SK-N-SH (cell line): Measurements from ENCODE around the gene ELP1. TPM values are rescaled to one million over a fixed set of nuclear protein-coding genes. Genes with fewer than 3 reads are reported as not detected.

Source experiments
- CTCF ChIA-PET: fragments of 300-600, 350-600 bp; formaldehyde crosslinking; extraction: SDS; loops from one replicate; lab custom pipeline; 2021; lab: Yijun Ruan, JAX
- POLR2A ChIA-PET: fragments of 350-600 bp; sonication (Branson Sonifier 250); formaldehyde crosslinking; extraction: SDS; loops from one replicate; lab custom pipeline; 2020; ENCODE audit warnings: antibody characterized with exemption, inconsistent platforms; lab: Yijun Ruan, JAX
- DNase-seq: peaks from one replicate; pipeline ENCODE4 v3.0.0; 2012
- H2AFZ ChIP-seq: fragments of 200-600 bp; sonication (generic); 2 replicates; pipeline ENCODE4 v1.8.1; 2016; ENCODE audit warnings: antibody characterized with exemption, mild to moderate bottlenecking, low read depth
- H3F3A ChIP-seq: fragments of 200-600 bp; sonication (generic); replicated peaks from 2 replicates; pipeline ENCODE3; 2016; ENCODE audit warnings: antibody characterized with exemption, mild to moderate bottlenecking; ENCODE audit not compliant: insufficient read depth
- H3K27ac ChIP-seq, 2 experiments: fragments of 200-500 bp in 1 of 2; fragments of 200-600 bp in 1 of 2; sonication (Bioruptor generic) in 1 of 2; sonication (generic), shearing (Covaris generic) in 1 of 2; 2 replicates each; pipeline versions ENCODE4 v1.5.1 to v1.6.1; 2014 to 2016; ENCODE audit warnings: low read depth in 2 of 2, inconsistent platforms in 1 of 2, low read length in 1 of 2, mild to moderate bottlenecking in 1 of 2, mixed read lengths in 1 of 2
- H3K27me3 ChIP-seq: fragments of 200-600 bp; sonication (generic), shearing (Covaris generic); 2 replicates; pipeline ENCODE4 v1.6.1; 2016; ENCODE audit warnings: mixed run types; ENCODE audit not compliant: insufficient read depth
- H3K36me3 ChIP-seq, 2 experiments: fragments of 200-500 bp in 1 of 2; fragments of 200-600 bp in 1 of 2; sonication (Bioruptor generic) in 1 of 2; sonication (generic) in 1 of 2; replicated peaks in 1 of 2; 2 replicates each; pipeline versions ENCODE3 to v1.5.1; 2014 to 2016; ENCODE audit warnings: low read length in 1 of 2, mild to moderate bottlenecking in 1 of 2; ENCODE audit not compliant: insufficient read depth in 2 of 2, control insufficient read depth in 1 of 2
- H3K4me1 ChIP-seq, 2 experiments: fragments of 200-500 bp in 1 of 2; fragments of 200-600 bp in 1 of 2; sonication (Bioruptor generic) in 1 of 2; sonication (generic), shearing (Covaris generic) in 1 of 2; 2 replicates each; pipeline versions ENCODE4 v1.5.1 to v1.6.1; 2014 to 2016; ENCODE audit warnings: low read depth in 1 of 2, low read length in 1 of 2, mixed run types in 1 of 2; ENCODE audit not compliant: insufficient read depth in 2 of 2, control insufficient read depth in 1 of 2
- H3K4me2 ChIP-seq: fragments of 200-600 bp; sonication (generic), shearing (Covaris generic); 2 replicates; pipeline ENCODE4 v1.6.1; 2017; ENCODE audit warnings: mixed run types
- H3K4me3 ChIP-seq, 2 experiments: fragments of 200-500 bp in 1 of 2; fragments of 200-600 bp in 1 of 2; sonication (Bioruptor generic) in 1 of 2; sonication (generic), shearing (Covaris generic) in 1 of 2; 2 replicates each; pipeline versions ENCODE4 v1.5.1 to v1.8.1; 2014 to 2016; ENCODE audit warnings: low read depth in 2 of 2, inconsistent platforms in 1 of 2, low read length in 1 of 2, mild to moderate bottlenecking in 1 of 2, mixed read lengths in 1 of 2, moderate library complexity in 1 of 2
- H3K79me2 ChIP-seq: fragments of 200-600 bp; sonication (generic); 2 replicates; pipeline ENCODE4 v1.8.1; 2017; ENCODE audit warnings: mild to moderate bottlenecking; ENCODE audit not compliant: insufficient read depth
- H3K9ac ChIP-seq: fragments of 200-600 bp; sonication (generic); 2 replicates; pipeline ENCODE4 v1.6.1; 2017; ENCODE audit warnings: mixed run types
- H3K9me2 ChIP-seq: fragments of 200-600 bp; sonication (generic); 2 replicates; pipeline ENCODE4 v1.6.1; 2017; ENCODE audit warnings: mixed run types
- H3K9me3 ChIP-seq: fragments of 200-600 bp; sonication (generic); 2 replicates; pipeline ENCODE4 v1.6.1; 2017; ENCODE audit warnings: mixed run types, mild to moderate bottlenecking, moderate library complexity
- H4K20me1 ChIP-seq: fragments of 200-600 bp; sonication (generic); 2 replicates; pipeline ENCODE4 v1.6.1; 2017; ENCODE audit warnings: mild to moderate bottlenecking, mixed run types; ENCODE audit not compliant: insufficient read depth
- CHD2 ChIP-seq: fragments of 150-350 bp; IDR thresholded peaks from 2 replicates; pipeline ENCODE4 v1.6.1; 2018; ENCODE audit warnings: low read length; ENCODE audit not compliant: partially characterized antibody
- ELF1 ChIP-seq: IDR thresholded peaks from 2 replicates; pipeline ENCODE4 v1.4.0; 2012
- EZH2phosphoT487 ChIP-seq: fragments of 200-600 bp; sonication (generic); IDR thresholded peaks from 2 replicates; pipeline ENCODE4 v1.6.1; 2017; ENCODE audit warnings: low read depth, mixed run types, mild to moderate bottlenecking, antibody characterized with exemption, moderate library complexity, borderline replicate concordance
- FOSL2 ChIP-seq: IDR thresholded peaks from 2 replicates; pipeline ENCODE4 v1.4.0; 2012; ENCODE audit warnings: low read depth, mild to moderate bottlenecking, moderate library complexity, borderline replicate concordance
- GABPA ChIP-seq: IDR thresholded peaks from 2 replicates; pipeline ENCODE4 v1.4.0; 2012; ENCODE audit warnings: low read depth, mild to moderate bottlenecking
- MEF2A ChIP-seq: IDR thresholded peaks from 2 replicates; pipeline ENCODE4 v1.4.0; 2012; ENCODE audit warnings: low read depth, borderline replicate concordance
- NRF1 ChIP-seq: IDR thresholded peaks from 2 replicates; pipeline ENCODE4 v1.6.1; 2012; ENCODE audit warnings: low read depth, mild to moderate bottlenecking, low read length
- RCOR1 ChIP-seq: fragments of 150-350 bp; IDR thresholded peaks from 2 replicates; pipeline ENCODE4 v1.6.1; 2017; ENCODE audit warnings: antibody characterized with exemption, low read length
- REST ChIP-seq: IDR thresholded peaks from 2 replicates; pipeline ENCODE4 v1.6.1; 2012; ENCODE audit warnings: mild to moderate bottlenecking, low read depth, low read length, moderate library complexity
- RFX5 ChIP-seq: IDR thresholded peaks from 2 replicates; pipeline ENCODE4 v1.6.1; 2012; ENCODE audit warnings: mild to moderate bottlenecking, improper control_type of control experiment, low read length
- RXRA ChIP-seq: IDR thresholded peaks from 2 replicates; pipeline ENCODE4 v1.4.0; 2012; ENCODE audit warnings: low read depth, mild to moderate bottlenecking, borderline replicate concordance
- SIN3A ChIP-seq: IDR thresholded peaks from 2 replicates; pipeline ENCODE4 v1.6.1; 2012; ENCODE audit warnings: low read depth, mild to moderate bottlenecking, low read length, moderate library complexity, borderline replicate concordance
- SMC3 ChIP-seq: IDR thresholded peaks from 2 replicates; pipeline ENCODE4 v1.6.1; 2012; ENCODE audit warnings: low read depth, low read length, improper control_type of control experiment
- TCF12 ChIP-seq: IDR thresholded peaks from 2 replicates; pipeline ENCODE4 v1.4.0; 2012
- TEAD4 ChIP-seq: IDR thresholded peaks from 2 replicates; pipeline ENCODE4 v1.4.0; 2012; ENCODE audit warnings: mild to moderate bottlenecking, borderline replicate concordance; ENCODE audit not compliant: insufficient read depth
- USF1 ChIP-seq: IDR thresholded peaks from 2 replicates; pipeline ENCODE4 v1.4.0; 2012; ENCODE audit warnings: low read depth, borderline replicate concordance
- WGBS: methylation state at CpG from one replicate; pipeline ENCODE4 v1.1.6; 2017; ENCODE audit warnings: low lambda C conversion rate; 5-methylcytosine and 5-hydroxymethylcytosine counted together
- polyA plus RNA-seq, 3 experiments: library from polyadenylated mRNA; depleted of rRNA; stranded (reverse); fragments of >200 nt; gene quantifications; 2 replicates each; pipeline ENCODE4 v1.2.3, GENCODE V29; 2012

The ELP1 gene
- polyA plus RNA-seq, 1 of the 3 experiments (the other 2 are of a cell fraction), result 19.1 TPM

DNA sequence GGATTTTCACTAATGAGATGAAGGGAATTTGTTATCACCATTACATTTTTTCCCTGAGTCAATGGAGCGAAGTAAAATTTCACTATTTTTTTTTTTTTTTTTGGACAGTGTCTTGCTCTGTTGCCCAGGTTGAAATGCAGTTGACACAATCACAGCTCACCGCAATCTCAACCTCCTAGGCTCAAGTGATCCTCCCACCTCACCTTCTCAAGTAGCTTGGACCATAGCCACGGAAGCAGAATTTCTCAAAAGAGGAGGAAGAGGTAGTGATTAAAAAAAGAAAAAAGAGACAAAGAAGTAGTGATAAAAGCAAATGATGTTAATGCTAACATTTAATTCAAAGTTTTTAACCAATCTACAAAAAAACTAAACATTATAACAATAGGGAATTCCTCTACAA is 29.8 kb downstream of the ELP1 start:
- H3K9me3 ChIP-seq, result no peaks in the 10 kb centered on the region
- H3K4me2 ChIP-seq, result no peak overlapping the region
- H3K27me3 ChIP-seq, result no peaks in the 10 kb centered on the region
- no peaks in the 10 kb centered on the region for H3K9me2 ChIP-seq
- no peak for DNase-seq
- H4K20me1 ChIP-seq, result no peaks in the 10 kb centered on the region
- TF ChIP-seq NRF1 (no peak), RXRA (no peak), FOSL2 (no peak), ELF1 (no peak), GABPA (no peak), TCF12 (no peak), MEF2A (no peak), SIN3A (no peak), CHD2 (no peak), EZH2phosphoT487 (no peak), TEAD4 (no peak), RCOR1 (no peak), USF1 (no peak)
- H3K9ac ChIP-seq, result no peak overlapping the region
- WGBS, result 91% methylated on average over 3 of the region's 3 CpGs
- no peak overlapping the region for H2AFZ ChIP-seq
- no peaks in the 10 kb centered on the region for H3K79me2 ChIP-seq
- ChIA-PET POLR2A (no interaction called here), CTCF (no interaction called here)
- no peak overlapping the region for H3K27ac ChIP-seq
- no peaks in the 10 kb centered on the region for H3K4me1 ChIP-seq
- no peak overlapping the region for H3K4me3 ChIP-seq
- H3F3A ChIP-seq, result no peaks in the 10 kb centered on the region
- H3K36me3 ChIP-seq, result peaks cover 48 to 90% of the 10 kb centered on the region in 2 experiments

DNA sequence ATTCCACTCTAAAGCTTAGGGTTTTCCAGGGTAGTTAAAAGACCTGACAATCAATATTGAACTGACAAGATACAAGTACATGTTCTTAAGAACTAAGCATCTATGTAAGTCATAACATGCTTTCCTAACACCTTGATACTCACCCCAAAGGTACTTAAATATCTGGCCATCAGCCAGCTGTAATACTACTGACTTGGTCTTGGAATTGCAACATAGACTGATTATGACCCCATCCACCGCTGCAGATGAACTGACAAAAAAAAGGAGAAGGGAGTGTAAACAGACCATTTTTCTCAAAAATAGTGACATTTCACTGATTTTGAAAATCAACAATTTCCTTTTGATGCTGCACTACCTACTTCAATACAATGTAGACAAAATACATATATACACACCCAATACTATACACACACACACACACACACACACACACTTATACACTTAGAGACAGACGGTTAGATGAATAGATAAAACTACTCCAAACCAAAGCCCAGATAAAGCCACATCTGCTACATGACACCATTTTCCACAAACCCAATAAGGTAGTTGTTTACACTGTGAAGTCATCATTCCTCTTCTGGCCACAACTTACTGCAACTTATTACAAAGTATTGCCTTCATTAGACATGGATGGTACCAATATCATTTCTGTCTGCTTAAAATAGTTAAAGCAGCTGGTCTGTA is 30.4 kb downstream of the ELP1 start:
- no peak for DNase-seq
- Histone ChIP-seq H3K79me2 (no peaks in the 10 kb centered on the region), H3F3A (no peaks in the 10 kb centered on the region), H2AFZ (no peak overlapping the region), H3K4me1 (no peaks in the 10 kb centered on the region), H3K9ac (no peak overlapping the region), H3K27ac (no peak overlapping the region), H3K4me2 (no peak overlapping the region), H3K27me3 (no peaks in the 10 kb centered on the region), H4K20me1 (no peaks in the 10 kb centered on the region), H3K9me2 (no peaks in the 10 kb centered on the region), H3K9me3 (no peaks in the 10 kb centered on the region), H3K4me3 (no peak overlapping the region), H3K36me3 (peaks cover 48 to 86% of the 10 kb centered on the region in 2 experiments)
- ChIA-PET CTCF (no interaction called here), POLR2A (no interaction called here)
- TF ChIP-seq RFX5, result no peak
- TF ChIP-seq SMC3, result no peak
- no peak for TF ChIP-seq REST
- TF ChIP-seq TCF12, result no peak
- WGBS, result 88% methylated on average over 2 of the region's 2 CpGs
